ACHN (cell line): ENCODE measurements around the gene TXNDC2.
"Not testable (repeated sequence)": the region's sequence is repeated elsewhere in the genome, so short reads cannot be mapped to it uniquely, and the experiment has no call there.

Experiments
- DNase-seq: peaks from one replicate; pipeline ENCODE4 v3.0.0-alpha.2; 2015
- in situ Hi-C: cut with HindIII; loops from 2 replicates; pipeline ENCODE4 v1.10.0; 2017; ENCODE audit warnings: low sequenced_read_pairs, low pct_ligation_motif_present, low pct_unique_long_range_greater_than_20kb

Gene TXNDC2

DNA sequence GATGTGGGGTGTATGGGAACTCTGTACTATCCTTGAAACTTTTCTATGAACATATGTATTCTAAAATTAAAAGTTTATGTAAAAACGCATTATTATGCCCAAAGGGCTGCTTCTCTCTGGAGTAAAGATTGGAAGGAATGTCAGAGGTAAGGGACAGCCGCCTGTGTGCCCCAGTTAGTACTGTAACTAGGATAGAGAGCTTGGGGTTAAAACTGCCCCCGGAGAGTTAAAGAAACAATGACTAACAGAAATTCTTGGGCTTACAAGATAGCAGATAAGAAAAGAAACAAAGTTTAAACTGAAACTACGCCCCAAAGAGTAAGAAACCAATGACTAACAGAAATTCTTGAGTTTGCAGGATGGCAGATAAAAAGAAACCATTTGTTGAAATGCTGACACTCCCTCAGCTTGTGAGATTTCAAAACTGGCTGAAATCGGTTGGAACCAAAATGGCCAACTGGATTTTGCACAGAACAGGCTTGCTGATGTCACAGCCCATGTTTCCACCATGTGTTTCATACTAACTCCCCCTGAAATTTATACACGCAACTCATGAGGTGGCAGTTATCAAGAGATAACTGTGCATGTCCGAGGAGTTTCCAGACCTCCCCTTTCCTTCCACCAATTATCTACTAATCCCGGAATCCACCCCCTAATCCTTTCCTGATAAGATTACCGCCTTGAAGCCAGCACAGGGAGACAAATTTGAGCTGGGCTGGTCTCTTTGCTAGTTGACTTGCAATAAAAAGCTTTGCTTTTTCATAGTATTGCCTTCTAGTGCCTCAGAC lies 8.7 kb upstream of the TXNDC2 start:
- peak; percentile 71 for DNase-seq
- in situ Hi-C loops: no loop called here

DNA sequence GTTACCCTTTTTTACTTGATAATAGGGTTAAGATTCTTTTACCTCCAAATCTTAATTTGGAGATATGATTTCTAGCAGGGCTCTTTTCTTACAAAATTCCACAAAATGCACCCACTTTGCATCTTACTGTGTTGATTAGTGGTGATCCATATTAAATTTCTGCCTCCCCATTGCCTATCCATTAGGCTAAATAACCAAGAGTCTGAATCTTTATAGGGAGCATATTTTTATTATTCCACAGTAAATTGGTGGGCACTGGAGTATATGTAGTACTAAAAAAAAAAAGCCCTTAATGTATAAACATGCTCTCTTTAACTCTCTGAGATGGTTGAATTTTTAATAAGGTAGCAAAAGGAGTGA lies 8.1 kb upstream of the TXNDC2 start:
- in situ Hi-C loops: no loop called here
- no peak for DNase-seq

DNA sequence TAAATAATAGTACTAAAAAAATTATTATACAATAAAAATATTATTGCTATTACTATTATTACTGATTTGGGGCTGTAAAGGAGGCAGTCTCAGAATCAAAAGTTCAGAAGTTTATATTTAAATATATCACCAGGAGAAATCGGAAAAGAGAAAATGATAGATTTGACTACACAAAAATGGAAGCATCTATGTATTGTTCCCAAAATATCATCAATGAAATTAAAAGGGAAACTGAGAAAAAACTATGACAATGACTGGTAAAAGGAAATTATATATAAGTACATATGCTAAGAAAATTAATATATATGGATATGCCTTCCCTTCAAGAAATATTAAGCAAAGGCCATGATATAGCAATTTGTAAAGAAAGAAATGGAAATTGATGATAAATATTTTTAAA lies 7.7 kb upstream of the TXNDC2 start:
- in situ Hi-C loops: no loop called here
- no peak for DNase-seq

DNA sequence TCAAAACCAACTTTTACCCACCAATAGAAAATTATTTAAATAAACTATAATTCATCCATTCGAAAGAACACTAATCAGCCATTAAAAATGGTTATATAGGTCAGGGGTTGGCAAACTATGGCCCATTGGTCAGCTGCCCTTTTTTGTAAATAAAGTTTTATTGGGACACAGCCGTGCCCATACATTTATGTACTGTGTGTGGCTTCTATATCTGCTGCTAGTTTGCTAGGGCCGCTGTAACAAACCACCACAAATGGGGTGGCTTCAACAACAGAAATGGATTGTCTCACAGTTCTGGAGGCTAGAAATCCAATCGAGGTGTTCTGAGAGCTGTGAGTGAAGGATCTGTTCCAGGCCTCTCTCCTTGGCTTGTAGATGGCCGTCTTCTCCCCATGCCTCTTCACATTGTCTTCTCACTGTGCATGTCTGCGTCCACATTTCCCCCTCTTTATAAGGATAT lies 7.0 kb upstream of the TXNDC2 start:
- no peak for DNase-seq
- in situ Hi-C loops: no loop called here

DNA sequence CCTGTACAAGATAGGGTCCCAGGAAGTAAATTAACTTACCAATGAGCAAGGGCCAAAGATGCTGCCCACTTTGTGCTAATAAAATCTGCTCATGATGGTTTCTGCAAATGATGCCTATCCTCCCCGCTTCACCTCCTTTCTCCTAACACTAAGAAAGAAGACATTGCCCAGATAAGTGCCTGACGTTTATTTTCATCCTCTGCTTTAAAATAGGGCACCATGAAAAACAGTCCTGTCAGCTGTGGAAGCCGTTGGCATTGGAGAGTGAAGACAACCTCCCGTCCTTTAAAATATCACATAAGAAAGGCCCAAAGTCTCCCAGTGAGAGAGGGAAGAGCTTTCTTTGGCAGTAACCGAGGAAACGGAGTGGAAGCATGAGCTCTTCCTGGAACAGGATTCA lies 1.7 kb upstream of the TXNDC2 start:
- no peak for DNase-seq
- in situ Hi-C loops: no loop called here

DNA sequence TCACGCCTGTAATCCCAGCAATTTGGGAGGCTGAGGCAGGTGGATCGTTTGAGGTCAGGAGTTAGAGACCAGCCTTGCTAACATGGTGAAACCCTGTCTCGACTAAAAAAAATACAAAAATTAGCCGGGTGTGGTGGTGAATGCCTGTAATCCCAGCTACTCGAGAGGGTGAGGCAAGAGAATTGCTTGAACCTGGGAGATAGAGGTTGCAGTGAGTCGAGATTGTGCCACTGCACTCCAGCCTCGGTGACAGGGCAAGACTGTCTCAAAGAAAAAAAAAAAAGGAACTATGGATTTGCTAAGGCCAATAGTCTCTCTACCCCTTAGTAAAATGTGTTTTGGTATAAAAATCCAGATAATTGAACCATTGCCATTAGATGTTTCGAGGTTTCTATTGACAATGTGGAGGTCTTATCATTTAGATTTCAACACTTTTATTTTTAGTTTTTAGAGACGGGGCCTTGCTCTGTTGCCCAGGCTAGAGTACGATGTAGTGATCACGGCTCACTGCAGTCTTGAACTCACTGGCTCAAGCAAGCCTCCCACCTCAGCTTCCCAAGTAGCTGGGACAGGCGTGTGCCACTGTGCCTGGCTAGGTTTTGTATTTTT lies 1.1 kb upstream of the TXNDC2 start:
- in situ Hi-C loops: no loop called here
- DNase-seq: no peak

DNA sequence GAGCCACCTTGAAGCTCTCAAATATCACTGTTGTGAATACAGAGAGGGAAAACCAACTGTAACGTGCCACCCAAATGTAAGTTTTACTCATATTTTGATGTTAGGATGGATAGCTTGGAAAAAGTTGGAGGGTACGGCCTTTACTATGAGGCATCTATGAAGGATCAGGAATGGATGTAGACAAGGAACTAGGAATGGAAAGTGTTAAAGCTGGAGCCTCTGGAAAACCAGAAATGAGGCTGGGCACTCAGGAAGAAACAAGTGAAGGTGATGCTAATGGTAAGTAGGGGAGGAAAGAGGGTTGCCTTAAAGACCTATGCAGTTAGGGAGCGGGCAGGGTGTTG lies 204 bp downstream of the TXNDC2 start:
- no peak for DNase-seq
- in situ Hi-C loops: no loop called here

DNA sequence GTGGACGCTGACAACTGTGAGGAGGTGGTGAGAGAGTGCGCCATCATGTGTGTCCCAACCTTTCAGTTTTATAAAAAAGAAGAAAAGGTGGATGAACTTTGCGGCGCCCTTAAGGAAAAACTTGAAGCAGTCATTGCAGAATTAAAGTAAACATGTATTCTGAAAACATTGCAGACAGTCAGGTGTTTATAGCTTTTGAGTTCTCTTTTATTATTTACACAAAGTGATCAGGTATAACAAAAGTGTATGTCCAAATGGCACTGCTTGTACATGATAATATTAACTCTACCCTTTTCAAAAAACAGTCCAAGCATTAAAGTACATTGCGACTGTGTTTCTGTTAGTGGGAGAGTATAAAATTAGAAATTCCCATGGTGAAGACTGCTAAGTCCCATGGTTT lies 2.2 kb downstream of the TXNDC2 start:
- no peak for DNase-seq
- in situ Hi-C loops: no loop called here

DNA sequence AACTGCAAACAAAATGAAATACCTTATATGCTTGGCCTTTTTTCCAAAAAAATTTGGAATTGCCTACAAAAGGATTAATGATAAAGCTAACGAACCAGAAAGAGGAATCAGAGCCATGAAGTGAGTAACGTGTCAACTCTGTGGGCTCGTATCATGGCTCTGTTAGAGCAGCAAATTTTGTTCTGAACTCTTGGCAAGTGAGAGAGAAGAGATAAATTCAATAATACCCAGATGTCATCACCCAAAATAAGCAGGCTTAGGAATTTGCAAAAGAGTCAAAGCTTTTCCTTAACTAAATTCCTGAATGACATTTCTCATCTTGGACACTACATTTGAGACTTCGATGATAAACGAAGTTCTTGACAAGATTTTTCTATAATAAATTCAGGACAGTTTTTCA lies 4.4 kb downstream of the TXNDC2 start:
- in situ Hi-C loops: no loop called here
- DNase-seq: no peak

DNA sequence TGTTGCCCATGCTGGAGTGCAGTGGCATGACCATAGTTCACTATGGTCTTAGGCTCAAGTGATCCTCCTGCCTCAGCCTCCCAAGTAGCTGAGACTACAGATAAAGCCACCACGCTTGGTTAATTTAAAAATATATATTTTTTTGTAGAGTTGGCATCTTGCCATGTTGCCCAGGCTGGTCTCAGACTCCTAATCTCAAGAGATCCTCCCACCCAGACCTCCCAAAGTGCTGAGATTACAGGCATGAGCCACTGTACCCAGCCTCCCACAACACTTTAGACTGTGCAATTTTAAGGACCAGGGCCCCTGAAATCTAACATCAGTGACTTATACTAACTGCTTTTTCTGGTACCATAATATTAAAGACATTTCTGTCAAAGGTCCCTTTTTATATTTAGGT lies 5.2 kb downstream of the TXNDC2 start:
- in situ Hi-C loops: no loop called here
- no peak for DNase-seq

DNA sequence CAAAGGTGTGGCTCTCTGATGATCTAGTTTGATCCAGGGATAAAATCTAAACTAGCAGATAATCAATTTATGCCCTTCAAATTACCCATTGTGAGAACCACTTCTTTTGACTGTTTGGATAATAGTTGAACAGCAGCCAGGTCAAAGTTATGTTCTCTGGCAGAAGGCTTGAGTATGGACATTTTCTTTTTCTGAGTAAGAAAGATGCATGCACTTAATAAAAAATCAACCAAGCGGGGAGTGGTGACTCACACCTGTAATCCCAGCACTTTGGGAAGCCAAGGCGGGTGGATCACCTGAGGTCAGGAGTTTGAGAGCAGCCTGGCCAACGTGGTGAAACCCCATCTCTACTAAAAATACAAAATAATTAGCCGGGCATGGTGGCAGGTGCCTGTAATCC lies 5.7 kb downstream of the TXNDC2 start:
- in situ Hi-C loops: not testable (repeated sequence)
- peak; percentile 16 for DNase-seq

DNA sequence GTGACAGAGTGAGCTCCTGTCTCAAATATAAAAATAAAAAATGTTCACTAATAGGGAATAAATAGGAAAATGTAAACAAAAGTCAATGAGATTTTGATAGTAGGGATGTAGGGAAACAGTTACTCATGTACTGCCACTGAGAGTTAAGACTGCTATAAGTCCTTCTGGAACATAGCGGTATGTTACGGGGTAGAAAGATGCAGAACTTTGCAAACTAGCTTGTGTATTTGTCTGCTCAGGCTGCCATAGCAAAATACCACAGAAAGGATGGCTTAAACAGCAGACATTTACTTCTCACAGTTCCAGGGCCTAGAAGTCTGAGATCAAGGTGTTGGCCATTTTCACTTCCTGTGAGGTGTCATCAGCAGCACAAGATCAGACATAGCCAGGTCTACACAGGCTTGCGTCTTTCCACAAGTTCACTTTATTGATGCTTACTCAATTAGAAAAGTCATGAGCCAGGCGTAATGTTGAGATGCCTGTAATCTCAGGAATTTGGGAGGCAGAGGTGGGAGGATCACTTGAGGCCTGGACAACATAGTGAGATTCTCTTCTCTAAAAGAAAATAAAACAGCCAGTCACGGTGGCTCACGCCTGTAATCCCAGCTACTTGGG lies 8.8 kb downstream of the TXNDC2 start:
- no peak for DNase-seq
- in situ Hi-C loops: no loop called here

DNA sequence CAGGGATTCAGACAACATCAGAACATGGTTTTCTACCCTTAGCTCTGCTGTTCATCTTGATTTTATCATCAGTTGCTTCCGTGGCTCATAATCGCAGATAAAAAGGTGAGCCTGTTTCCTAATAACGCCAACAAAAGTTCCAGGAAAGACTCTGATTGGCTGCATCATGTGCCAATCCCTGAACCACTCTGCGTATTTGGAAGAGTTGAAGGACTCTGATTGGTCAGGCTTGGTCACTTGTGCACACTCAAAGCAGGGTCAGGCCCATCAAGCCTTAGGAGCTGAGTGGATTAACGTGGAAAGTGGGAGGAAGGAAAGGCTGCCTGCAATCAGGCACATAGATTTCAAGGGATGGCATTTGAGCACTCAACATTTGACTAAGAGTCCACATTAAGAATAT lies 11.4 kb downstream of the TXNDC2 start:
- in situ Hi-C loops: no loop called here
- no peak for DNase-seq

DNA sequence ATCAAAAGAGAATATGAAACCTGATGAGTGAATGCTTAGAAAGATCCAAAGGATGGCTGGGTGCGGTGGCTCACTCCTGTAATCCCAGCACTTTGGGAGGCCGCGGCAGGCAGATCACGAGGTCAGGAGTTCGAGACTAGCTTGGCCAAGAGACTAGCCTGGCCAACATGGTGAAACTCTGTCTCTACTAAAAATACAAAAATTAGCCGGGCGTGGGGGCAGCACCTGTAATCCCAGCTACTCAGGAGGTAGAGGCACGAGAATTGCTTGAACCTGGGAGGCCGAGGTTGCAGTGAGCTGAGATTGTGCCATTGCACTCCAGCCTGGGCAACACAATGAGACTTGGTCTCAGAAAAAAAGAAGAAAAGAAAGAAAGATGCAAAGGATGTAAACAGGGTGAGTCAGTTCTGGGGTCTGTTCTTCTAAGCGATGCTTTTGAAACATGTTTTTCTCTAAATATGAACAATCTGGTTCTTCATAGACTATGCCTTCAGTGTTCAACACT lies 12.1 kb downstream of the TXNDC2 start:
- DNase-seq, in situ Hi-C loops: not testable (repeated sequence)

DNA sequence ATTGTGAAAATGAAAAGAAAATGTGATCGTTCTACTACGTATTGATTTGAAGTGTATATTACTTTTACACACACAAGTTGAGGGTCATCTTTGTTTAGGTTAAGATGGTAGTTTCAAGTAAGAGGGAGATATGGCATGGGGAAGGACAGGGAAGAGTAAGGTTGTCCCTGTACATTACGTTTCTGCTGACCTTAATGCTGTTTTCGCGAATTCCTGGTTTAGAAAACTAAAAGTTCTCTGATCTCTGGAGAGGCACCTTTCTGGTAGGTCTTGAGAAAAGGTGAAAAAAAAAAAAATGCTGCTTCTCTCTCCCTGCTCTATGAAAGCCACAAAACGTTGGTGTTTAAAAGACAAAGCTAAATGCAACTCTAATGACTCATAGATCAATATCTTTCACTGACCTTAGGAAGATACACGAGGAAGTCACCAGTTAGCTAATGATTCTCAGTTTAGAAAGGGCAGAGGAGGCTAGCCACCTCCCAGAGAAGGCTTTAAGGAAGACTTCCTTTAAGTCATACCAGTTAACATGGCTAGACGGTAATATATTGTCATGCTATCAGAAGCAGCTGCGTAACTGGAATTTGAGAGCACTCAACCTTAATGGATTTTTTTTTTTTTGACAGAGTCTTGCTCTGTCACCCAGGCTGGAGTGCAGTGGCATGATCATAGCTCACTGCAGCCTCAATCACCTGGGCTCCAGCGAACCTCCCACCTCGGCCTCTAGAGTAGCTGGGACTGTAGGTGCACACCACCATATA lies 13.2 kb downstream of the TXNDC2 start:
- in situ Hi-C loops: no loop called here
- peak; percentile 86 for DNase-seq

DNA sequence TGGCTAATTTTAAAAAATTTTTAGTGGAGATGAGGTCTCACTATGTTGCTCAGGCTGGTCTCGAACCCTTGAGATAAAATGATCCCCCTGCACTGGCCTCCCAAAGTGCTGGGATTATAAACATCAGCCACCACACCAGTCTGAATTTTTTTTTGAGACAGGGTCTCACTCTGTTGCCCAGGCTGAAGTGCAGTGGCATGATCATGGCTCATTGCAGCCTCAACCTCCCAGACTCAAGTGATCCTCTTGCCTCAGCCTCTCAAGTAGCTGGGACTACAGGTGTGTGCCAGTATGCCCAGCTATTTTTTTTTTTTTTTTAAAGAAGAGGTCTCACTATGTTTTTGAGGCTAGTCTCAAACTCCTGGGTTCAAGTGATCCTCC lies 13.8 kb downstream of the TXNDC2 start:
- in situ Hi-C loops, DNase-seq: not testable (repeated sequence)

DNA sequence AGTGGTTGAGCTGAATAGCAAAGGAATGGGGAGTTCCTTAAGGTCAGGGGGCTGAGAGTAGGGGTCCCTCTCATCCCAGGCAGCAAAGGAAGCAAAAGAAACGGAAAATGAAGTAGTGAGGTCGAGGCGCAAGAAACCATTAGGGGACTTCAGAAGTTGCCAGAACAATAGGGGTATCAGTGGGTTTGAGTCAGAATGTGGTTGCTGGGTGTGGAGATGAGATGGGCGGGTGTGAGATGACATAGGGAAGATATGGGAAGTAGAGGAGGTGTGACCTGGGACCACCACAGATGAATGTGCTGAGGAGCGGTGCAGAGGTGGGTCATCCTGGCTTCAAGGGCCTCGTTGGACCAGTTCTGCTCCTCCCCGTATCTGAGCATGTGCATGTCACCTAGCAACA lies 14.9 kb downstream of the TXNDC2 start:
- in situ Hi-C loops: no loop called here
- no peak for DNase-seq

DNA sequence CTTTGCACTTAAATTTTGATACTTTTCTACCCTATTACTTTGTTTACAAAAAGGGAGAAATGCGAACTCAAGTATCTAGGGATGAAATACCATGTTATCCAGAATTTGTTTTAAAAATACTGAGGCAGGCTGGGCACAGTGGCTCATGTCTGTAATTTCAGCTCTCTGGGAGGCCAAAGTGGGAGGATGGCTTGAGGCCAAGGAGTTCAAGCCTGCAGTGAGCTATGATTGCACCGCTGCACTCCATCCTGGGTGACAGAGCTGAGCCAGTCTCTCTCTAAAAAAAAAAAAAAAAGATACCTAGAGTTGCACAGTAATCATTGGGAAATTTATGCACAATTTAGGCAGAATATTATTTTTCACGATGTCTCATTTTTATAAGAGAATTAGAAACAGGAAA lies 15.6 kb downstream of the TXNDC2 start:
- in situ Hi-C loops: no loop called here
- DNase-seq: peak; percentile 28

DNA sequence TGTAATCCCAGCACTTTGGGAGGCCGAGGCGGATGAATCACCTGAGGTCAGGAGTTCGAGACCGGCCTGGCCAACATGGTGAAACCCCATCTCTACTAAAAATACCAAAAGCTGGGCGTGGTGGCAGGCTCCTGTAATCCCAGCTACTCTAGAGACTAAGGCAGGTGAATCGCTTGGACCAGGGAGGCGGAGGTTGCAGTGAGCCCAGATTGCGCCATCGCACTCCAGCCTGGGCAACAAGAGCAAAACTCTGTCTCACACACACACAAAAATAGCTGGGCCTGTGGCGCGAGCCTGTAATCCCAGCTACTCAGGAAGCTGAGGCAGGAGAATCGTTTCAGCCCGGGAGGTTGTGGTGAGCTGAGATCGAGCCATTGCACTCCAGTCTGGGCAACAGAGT lies 16.5 kb downstream of the TXNDC2 start:
- DNase-seq, in situ Hi-C loops: not testable (repeated sequence)
